ENCODE data around the gene ACSL1.

The ACSL1 gene, protein sequence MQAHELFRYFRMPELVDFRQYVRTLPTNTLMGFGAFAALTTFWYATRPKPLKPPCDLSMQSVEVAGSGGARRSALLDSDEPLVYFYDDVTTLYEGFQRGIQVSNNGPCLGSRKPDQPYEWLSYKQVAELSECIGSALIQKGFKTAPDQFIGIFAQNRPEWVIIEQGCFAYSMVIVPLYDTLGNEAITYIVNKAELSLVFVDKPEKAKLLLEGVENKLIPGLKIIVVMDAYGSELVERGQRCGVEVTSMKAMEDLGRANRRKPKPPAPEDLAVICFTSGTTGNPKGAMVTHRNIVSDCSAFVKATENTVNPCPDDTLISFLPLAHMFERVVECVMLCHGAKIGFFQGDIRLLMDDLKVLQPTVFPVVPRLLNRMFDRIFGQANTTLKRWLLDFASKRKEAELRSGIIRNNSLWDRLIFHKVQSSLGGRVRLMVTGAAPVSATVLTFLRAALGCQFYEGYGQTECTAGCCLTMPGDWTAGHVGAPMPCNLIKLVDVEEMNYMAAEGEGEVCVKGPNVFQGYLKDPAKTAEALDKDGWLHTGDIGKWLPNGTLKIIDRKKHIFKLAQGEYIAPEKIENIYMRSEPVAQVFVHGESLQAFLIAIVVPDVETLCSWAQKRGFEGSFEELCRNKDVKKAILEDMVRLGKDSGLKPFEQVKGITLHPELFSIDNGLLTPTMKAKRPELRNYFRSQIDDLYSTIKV

DNA sequence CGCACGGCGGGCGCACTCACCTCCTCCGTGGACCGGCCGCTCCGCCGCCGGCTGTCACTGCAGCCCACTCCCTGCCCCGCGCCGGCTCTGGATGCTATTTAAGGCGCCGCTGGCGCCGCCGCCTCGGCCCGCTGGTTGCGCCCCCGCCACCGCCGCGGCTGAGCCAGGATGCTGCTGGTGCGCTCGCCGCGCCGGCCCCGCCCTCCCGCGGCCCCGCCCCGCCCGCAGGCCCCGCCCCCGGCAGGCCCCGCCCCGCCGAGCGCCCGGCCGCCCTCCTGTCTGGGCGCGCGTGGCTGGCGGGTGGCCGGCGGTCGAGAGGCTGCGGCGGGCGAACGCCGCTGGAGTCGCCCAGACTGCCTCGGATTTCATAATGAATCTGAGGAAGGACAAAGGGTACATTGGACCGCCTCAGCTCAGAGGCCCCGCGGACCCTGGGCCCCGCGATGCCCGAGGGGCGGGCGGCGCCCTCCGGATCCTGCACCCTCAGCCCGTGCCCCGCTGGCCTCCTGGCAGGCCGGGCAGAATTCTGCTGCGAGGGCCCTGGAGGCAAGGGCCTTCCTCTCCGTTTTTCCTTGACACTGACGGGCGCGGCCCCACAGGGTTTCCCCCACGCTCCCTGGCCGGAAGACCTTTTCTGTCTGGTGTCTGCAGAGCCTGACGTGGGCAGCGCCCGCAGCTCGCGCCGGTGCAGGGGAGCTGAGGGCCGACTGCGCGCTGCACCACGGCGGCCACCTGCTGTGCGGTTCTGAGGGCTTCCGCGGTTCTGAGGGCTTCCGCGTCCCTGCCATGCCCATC is at the start of gene ACSL1:
TSS of gene ACSL1 (minus strand) at position 73 of the 795 bp plus-strand sequence. CDS start 22,454 bp downstream, outside the sequence.
- FAIRE-seq (no peak), DNase-seq (ENCODE audit: insufficient read length, low spot score) (peak; percentile 68)

DNA sequence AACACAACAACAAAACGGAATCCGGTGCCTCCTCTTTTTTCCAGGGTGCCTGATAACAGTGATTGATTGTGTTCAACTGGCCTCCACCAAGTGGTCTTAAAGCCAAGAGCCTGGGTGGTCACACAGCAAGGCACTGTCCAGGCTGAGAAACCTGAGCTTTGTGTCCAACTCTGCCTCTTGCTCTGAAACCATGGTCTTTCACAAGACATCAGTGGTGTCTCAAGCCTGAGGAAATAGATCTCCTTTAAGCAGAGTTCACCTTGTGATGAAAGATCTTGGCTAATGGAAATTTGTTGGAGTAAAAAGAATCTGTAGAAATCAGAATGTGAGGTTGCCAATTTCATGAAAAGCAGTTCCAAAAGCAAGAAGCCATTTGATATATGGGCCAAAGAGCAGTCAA is 47.3 kb upstream of the ACSL1 start:
- DNase-seq (ENCODE audit: insufficient read length, low spot score) (no peak), FAIRE-seq (no peak)
- no peak for TF ChIP-seq POLR2A (IDR thresholded peaks at IDR 0.05; ENCODE audit: low read depth, low read length)

More for the DNA sequence above, at the start of gene ACSL1:
- peak; percentile 68 for TF ChIP-seq POLR2A (IDR thresholded peaks at IDR 0.05; ENCODE audit: low read depth, low read length)

DNA sequence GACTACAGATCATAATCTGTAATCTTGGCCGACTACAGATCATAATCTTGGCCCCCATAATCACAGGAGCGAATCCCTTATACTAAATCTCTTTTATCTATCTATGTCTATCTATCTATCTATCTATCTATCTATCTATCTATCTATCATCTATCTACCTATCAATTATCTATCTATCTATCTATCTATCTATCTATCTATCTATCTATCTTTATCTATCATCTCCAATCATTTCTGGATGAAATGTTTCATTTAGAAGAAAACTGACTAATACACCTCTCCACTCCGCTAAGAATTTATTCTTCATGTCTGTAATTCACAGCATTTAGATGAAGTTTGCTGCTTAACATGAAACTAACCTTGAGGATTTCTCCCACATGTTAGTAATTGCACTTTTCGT is 45.0 kb upstream of the ACSL1 start:
- FAIRE-seq (no peak), DNase-seq (ENCODE audit: insufficient read length, low spot score) (no peak)
- no peak for TF ChIP-seq POLR2A (IDR thresholded peaks at IDR 0.05; ENCODE audit: low read depth, low read length)

DNA sequence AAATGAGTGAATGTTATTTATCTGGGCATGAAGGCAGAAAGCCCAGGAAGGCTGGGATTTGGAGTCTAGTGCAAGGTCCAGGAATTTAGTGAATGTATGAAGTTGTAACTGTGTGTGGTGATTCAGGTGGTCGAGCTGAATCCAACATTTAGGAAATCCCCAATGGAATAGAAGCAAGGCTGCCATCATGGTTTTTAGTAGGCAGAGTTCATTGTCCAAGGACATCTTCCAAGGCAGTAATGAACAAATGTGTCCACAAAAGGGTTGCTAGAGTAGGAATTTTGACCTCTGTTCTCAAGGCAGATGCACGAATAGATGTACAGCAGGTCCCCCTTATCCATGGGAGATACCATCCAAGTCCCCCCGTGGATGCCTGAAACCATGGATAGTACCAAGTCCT is 42.9 kb upstream of the ACSL1 start:
- no peak for FAIRE-seq
- no peak for TF ChIP-seq POLR2A (IDR thresholded peaks at IDR 0.05; ENCODE audit: low read depth, low read length)

DNA sequence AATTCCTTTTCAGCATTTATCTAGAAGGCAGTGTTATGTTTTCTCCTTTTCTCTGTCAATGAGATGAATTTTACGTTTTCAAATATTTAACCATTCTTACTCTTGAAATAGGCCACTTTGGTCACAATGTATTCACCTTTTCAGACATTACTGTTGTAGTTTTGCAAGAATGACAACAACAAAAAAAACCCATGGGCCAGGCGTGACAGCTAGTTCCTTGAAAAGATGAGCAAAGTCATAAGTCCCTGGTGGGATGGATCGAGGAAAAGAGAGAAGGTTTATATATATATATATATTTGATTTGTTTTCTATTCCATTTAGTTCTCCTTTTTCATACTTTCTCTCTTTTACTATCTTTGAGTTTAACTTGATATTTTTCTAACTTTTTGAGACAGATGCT is 38.1 kb upstream of the ACSL1 start:
- no peak for TF ChIP-seq POLR2A (IDR thresholded peaks at IDR 0.05; ENCODE audit: low read depth, low read length)
- FAIRE-seq (no peak), DNase-seq (ENCODE audit: insufficient read length, low spot score) (no peak)

More for the DNA sequence above, 42.9 kb upstream of the ACSL1 start:
- no peak for DNase-seq (ENCODE audit: insufficient read length, low spot score)

DNA sequence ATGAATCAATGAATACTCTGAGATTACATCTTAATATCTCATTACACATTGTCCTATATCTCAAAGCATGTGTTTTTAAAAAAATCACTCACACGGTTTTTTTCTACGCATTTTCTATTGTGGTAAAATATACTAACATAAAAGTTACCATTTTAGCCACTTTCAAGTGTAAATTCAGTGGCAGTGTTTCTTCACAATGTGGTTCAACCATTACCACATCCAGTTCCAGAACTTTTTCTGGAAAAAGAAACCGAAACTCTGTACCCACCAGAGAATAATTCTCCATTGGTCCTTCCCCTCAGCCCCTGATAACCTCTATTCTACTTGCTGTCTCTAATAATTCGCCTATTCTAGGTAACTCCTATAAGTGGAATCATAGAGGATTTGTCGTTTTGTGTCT is 35.3 kb upstream of the ACSL1 start:
- no peak for DNase-seq (ENCODE audit: insufficient read length, low spot score)
- TF ChIP-seq POLR2A (IDR thresholded peaks at IDR 0.05; ENCODE audit: low read depth, low read length) = no peak
- FAIRE-seq = no peak

DNA sequence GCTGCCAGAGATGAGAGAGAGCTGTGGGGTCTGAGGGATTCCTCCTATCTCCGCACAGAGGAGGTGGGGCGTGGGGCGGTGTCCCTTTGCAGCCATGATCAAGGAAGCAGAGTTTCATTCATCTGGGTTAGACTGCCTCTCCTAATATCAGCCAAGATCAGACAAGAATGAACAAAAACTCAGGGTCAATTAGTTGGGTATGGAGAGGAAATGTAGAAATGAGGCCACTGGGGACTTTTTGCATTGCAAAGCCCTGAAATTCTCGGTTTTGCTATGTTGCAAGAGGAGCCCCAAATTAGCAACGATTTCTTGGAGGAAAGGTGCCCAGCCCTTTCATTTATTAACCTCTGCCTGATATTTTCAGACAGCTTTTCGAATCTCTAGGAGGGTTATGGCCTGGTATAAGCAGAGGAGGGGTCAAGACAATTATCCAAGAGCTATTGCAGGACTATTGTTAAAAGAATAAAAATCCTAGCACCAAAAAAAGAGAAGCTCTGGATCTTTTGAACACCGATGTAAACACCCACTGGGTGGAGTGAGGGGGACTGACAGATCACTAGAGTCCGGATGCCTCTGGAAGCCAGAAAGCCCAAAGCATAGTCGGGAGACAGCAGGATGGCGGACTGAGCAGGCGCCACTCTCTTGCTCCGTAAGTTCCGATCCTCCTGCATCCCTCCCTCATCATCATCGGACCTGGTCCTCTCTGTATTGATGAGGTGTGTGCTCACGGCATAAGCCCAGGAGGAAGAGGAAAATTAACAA is 34.4 kb upstream of the ACSL1 start:
- FAIRE-seq = no peak
- no peak for TF ChIP-seq POLR2A (IDR thresholded peaks at IDR 0.05; ENCODE audit: low read depth, low read length)
- no peak for DNase-seq (ENCODE audit: insufficient read length, low spot score)

DNA sequence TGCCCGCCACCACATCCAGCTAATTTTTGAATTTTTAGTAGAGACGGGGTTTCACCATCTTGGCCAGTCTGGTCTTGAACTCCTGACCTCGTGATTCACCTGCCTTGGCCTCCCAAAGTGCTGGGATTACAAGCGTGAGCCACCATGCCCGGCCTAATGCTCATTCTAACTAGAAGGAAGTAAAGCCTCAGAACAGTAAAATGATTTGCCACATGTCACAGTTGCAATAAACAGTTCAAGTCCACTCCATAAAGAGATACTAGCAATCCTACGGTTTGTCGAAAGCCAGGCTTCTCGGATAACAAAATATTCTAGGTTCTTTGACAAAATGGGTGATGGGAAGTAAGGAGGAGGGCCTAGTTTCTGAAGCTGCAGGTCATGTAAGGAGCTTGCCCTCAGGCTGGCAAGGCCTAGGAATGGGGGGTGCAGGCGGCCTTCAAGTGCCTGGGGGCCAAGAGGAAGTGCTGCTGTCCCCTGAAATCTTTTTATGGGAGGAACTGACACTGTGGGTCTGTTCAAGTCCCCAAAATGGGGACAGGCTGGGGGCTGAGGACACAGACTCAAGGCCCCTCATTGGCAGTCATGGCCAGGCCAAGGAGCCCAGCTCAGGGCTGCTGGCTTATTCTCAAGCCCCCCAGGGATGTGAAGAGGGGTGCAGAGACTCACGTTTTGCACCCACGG is 31.8 kb upstream of the ACSL1 start:
- FAIRE-seq = no peak

DNA sequence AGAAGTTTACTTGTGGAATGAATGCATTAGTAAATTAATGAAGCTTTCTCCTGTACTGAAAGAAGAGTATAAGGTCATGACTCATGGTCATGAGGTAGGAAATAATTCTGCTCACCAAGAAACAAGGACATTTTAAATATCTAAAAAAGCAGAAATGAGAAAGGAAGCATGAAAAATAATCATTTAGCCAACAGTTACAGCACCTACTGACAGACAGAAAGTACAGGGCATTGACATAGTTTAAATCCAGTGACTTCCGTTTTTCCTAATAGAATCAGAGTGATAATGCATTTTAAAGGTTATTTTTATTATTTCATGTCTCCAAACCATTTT is 30.5 kb upstream of the ACSL1 start:
- no peak for DNase-seq (ENCODE audit: insufficient read length, low spot score)
- no peak for FAIRE-seq
- no peak for TF ChIP-seq POLR2A (IDR thresholded peaks at IDR 0.05; ENCODE audit: low read depth, low read length)

More for the DNA sequence above, 31.8 kb upstream of the ACSL1 start:
- no peak for TF ChIP-seq POLR2A (IDR thresholded peaks at IDR 0.05; ENCODE audit: low read depth, low read length)
- DNase-seq (ENCODE audit: insufficient read length, low spot score) = no peak

DNA sequence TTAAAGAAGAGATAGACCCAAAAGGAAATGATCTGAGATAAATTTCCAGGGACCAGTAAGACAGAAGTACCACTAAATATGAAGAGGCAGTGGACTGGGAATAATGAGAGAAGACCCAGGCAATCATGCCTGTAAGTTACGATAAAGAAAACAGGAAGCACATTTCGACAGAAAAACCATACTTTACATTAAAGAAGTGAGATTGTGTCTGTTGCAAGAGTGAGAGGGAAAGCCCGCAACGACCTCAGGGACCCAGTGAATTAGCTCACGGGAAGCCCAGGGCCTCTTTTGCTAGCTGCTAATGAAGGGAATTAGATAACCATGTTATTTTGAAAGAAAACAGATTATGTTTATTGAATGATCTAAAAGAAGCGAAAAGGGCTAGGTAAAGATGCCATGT is 28.9 kb upstream of the ACSL1 start:
- FAIRE-seq (no peak), DNase-seq (ENCODE audit: insufficient read length, low spot score) (no peak)

DNA sequence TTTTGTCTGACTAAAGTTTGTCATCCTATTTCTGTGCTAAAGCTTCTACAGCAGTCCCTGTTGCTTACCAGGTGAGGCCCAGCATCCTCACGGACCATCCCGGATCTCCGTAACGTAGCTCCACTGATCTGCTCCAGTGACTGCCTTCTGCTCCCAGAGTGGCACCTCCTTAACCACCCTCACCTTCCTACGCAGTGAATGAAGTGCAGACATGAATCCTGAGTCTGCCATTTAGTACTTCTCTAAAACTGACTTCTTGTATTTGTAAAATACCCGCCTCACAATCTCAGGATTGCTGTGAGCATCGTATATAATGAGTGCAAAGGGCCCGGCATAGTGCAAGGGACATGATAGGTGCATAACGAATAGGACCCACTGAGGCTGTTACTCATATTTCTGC is 27.7 kb upstream of the ACSL1 start:
- no peak for TF ChIP-seq POLR2A (IDR thresholded peaks at IDR 0.05; ENCODE audit: low read depth, low read length)
- no peak for FAIRE-seq
- DNase-seq (ENCODE audit: insufficient read length, low spot score) = no peak

More for the DNA sequence above, 28.9 kb upstream of the ACSL1 start:
- no peak for TF ChIP-seq POLR2A (IDR thresholded peaks at IDR 0.05; ENCODE audit: low read depth, low read length)

DNA sequence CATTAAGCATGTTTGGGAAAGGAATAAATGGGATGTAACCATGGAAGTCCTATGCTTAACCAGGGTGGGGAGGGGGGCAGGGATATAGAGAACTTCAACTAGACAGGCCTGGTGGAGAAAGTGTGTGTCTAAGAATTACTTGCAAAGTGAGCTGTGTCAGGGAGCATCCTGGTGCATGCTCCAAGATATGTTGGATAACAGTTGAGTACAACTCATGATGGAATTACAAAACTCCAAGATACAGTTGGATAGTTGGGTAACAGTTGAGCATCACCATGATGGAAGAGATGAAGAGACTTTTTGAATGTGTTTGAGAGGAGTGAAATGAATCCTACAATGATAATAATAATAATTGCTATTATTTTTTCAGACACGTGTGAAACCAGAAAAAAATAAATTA is 26.1 kb upstream of the ACSL1 start:
- DNase-seq (ENCODE audit: insufficient read length, low spot score) = no peak
- FAIRE-seq = no peak
- no peak for TF ChIP-seq POLR2A (IDR thresholded peaks at IDR 0.05; ENCODE audit: low read depth, low read length)

DNA sequence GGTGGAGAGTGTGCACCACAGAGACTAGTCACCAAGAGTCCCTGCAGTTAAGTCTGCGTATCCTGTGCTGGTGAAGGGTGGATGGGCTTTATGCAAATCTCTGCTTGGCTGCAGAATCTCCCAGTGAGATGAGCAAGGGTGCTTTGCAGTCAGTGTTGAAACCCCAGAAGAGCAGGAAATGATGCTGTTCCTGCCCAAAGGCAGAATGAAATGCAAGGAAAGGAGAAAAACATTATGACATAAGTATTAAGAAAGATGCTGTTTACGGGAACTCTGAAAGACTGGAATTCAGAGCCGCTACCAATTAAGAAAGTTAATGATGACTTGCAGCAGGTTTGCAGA is 25.4 kb upstream of the ACSL1 start:
- FAIRE-seq (no peak), DNase-seq (ENCODE audit: insufficient read length, low spot score) (no peak)
- TF ChIP-seq POLR2A (IDR thresholded peaks at IDR 0.05; ENCODE audit: low read depth, low read length) = no peak
